Measurements from ENCODE around the gene CCT7.

Gene CCT7

GRCh38 chr2:73238976-73239375 lies 4.9 kb downstream of the CCT7 start:
- ChIA-PET POLR2A (interaction anchor here (0.7 kb wide), 1 partner anchor 14 kb away, joined by 3 read pairs; no protein-coding TSS in a partner anchor), CTCF (interaction anchor here (1.0 kb wide), 1 partner anchor 24 kb away, joined by 3 read pairs; no protein-coding TSS in a partner anchor)
- Histone ChIP-seq H3K36me3 (ENCODE audit: control insufficient read depth in 2 of 2, insufficient read depth in 1 of 2, low read length in 2 of 2) (peaks cover 37 to 88% of the 10 kb centered on the region in 2 experiments), H3K27ac (ENCODE audit: extremely low read depth, low read depth, low read length) (no peak overlapping the region), H3K9me3 (ENCODE audit: control insufficient read depth, insufficient read depth, low read depth, low read length) (no peaks in the 10 kb centered on the region), H3K4me3 (ENCODE audit: low read depth, low read length) (no peak overlapping the region), H3K4me1 (ENCODE audit: control insufficient read depth, insufficient read depth, low read length) (peaks cover 10% of the 10 kb centered on the region; the same call in 1 of the 2 replicates)
- no peak for TF ChIP-seq ZNF645 (tag by site-specific recombination; IDR thresholded peaks at IDR 0.05)
- no peak for TF ChIP-seq ZBTB1 (tag by site-specific recombination; IDR thresholded peaks at IDR 0.05)
- no peak for TF ChIP-seq KLF9 (tag by site-specific recombination; IDR thresholded peaks at IDR 0.05; ENCODE audit: low read depth)
- TF ChIP-seq TCF7L2 (IDR thresholded peaks at IDR 0.05; ENCODE audit: borderline replicate concordance, low read depth, low read length), result no peak
- TF ChIP-seq ZNF362 (tag by site-specific recombination; IDR thresholded peaks at IDR 0.05), result no peak
- TF ChIP-seq ZNF626 (tag by site-specific recombination; IDR thresholded peaks at IDR 0.05), result no peak
- TF ChIP-seq ZNF184 (tag by site-specific recombination; IDR thresholded peaks at IDR 0.05), result no peak
- TF ChIP-seq ZNF654 (tag by site-specific recombination; IDR thresholded peaks at IDR 0.05; ENCODE audit: low read depth), result no peak
- no peak for TF ChIP-seq ZNF350 (tag by site-specific recombination; IDR thresholded peaks at IDR 0.05)

GRCh38 chr2:73239776-73240175 lies 5.7 kb downstream of the CCT7 start:
- H3K27ac ChIP-seq (ENCODE audit: extremely low read depth, low read depth, low read length), result no peak overlapping the region
- no peaks in the 10 kb centered on the region for H3K9me3 ChIP-seq (ENCODE audit: control insufficient read depth, insufficient read depth, low read depth, low read length)
- ChIA-PET CTCF (no interaction called here), POLR2A (interaction anchor here (0.7 kb wide), 1 partner anchor 13 kb away, joined by 3 read pairs; no protein-coding TSS in a partner anchor)
- H3K36me3 ChIP-seq (ENCODE audit: control insufficient read depth in 2 of 2, insufficient read depth in 1 of 2, low read length in 2 of 2), result peaks cover 43 to 94% of the 10 kb centered on the region in 2 experiments
- H3K4me1 ChIP-seq (ENCODE audit: control insufficient read depth, insufficient read depth, low read length), result peaks cover 10% of the 10 kb centered on the region; the same call in 1 of the 2 replicates
- H3K4me3 ChIP-seq (ENCODE audit: low read depth, low read length), result no peak overlapping the region
- TF ChIP-seq ZSCAN18 (tag by site-specific recombination; IDR thresholded peaks at IDR 0.05) (no peak), ZNF654 (tag by site-specific recombination; IDR thresholded peaks at IDR 0.05; ENCODE audit: low read depth) (no peak), ZNF184 (tag by site-specific recombination; IDR thresholded peaks at IDR 0.05) (no peak), ZNF148 (tag by site-specific recombination; IDR thresholded peaks at IDR 0.05; ENCODE audit: borderline replicate concordance) (no peak), GLIS2 (tag by site-specific recombination; IDR thresholded peaks at IDR 0.05) (no peak), ZNF48 (tag by site-specific recombination; IDR thresholded peaks at IDR 0.05) (no peak), ELK4 (IDR thresholded peaks at IDR 0.05; ENCODE audit: borderline replicate concordance, low read depth, low read length) (no peak), ZNF423 (tag by site-specific recombination; IDR thresholded peaks at IDR 0.05) (no peak), ZXDB (tag by site-specific recombination; IDR thresholded peaks at IDR 0.05) (no peak), ZNF791 (tag by site-specific recombination; IDR thresholded peaks at IDR 0.05) (no peak), GFI1B (tag by site-specific recombination; IDR thresholded peaks at IDR 0.05) (no peak), ZNF114 (tag by site-specific recombination; IDR thresholded peaks at IDR 0.05) (no peak), PRDM10 (tag by site-specific recombination; IDR thresholded peaks at IDR 0.05) (no peak), ZNF76 (tag by site-specific recombination; IDR thresholded peaks at IDR 0.05; ENCODE audit: borderline replicate concordance, low read depth) (no peak)

Data from HEK293 (cell line).